HL-60 (cell line): ENCODE data around the gene NAV2.

Source experiments
- DNase-seq, 2 experiments: peaks; one replicate each; pipeline ENCODE4 v3.0.0-alpha.2; 2010 to 2020; ENCODE audit warnings: low read depth in 1 of 2, low spot score in 1 of 2
- H3K27ac ChIP-seq: fragments of 250-450 bp; sonication (Bioruptor Pico); replicated peaks from 2 replicates; pipeline ENCODE4 v1.5.1; 2020; ENCODE audit warnings: mild to moderate bottlenecking, moderate library complexity
- H3K27me3 ChIP-seq: fragments of 250-450 bp; sonication (Bioruptor Pico); 2 replicates; pipeline ENCODE4 v1.5.1; 2021; ENCODE audit warnings: mild to moderate bottlenecking, moderate library complexity; ENCODE audit not compliant: insufficient read depth, poor library complexity, severe bottlenecking
- H3K4me3 ChIP-seq: replicated peaks from 2 replicates; pipeline ENCODE4 v1.5.1; 2011; ENCODE audit warnings: mild to moderate bottlenecking, control low read depth, low read length; ENCODE audit not compliant: insufficient read depth
- CTCF ChIP-seq: IDR thresholded peaks from one replicate; pipeline ENCODE4 v1.5.1; 2011; ENCODE audit warnings: low read length, control low read depth, inconsistent platforms; ENCODE audit not compliant: insufficient read depth
- GABPA ChIP-seq: IDR thresholded peaks from 2 replicates; pipeline ENCODE4 v1.6.1; 2012; ENCODE audit warnings: low read depth
- POLR2AphosphoS5 ChIP-seq: IDR thresholded peaks from 2 replicates; pipeline ENCODE4 v1.6.1; 2012; ENCODE audit warnings: low read depth
- REST ChIP-seq: IDR thresholded peaks from 2 replicates; pipeline ENCODE4 v1.6.1; 2012; ENCODE audit warnings: low read depth; ENCODE audit not compliant: insufficient replicate concordance
- SPI1 ChIP-seq: IDR thresholded peaks from 2 replicates; pipeline ENCODE4 v1.6.1; 2012; ENCODE audit warnings: low read depth, mild to moderate bottlenecking, borderline replicate concordance

Gene NAV2

DNA sequence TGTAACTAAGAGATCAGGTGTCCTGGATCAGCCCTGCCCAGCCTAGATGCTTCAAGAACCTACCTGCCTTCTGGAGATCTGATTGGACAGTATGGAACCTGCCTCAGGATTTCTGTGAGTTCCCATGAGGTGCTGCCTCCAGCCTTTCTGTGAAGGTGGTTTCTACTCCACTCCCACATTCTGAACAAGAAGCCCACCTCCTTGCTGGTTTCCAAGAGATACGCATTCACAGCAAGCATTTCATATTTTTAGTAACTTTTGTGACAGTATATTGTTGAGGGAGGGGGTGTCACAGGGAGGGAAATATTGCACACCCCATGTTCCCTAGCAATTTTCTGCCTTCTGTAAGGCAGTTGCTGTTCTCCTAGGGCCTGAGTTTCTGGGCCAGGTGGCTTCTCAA, 204.4 kb downstream of the NAV2 start:
- TF ChIP-seq REST (no peak), POLR2AphosphoS5 (no peak), CTCF (no peak), SPI1 (no peak), GABPA (no peak)
- DNase-seq: no peak

DNA sequence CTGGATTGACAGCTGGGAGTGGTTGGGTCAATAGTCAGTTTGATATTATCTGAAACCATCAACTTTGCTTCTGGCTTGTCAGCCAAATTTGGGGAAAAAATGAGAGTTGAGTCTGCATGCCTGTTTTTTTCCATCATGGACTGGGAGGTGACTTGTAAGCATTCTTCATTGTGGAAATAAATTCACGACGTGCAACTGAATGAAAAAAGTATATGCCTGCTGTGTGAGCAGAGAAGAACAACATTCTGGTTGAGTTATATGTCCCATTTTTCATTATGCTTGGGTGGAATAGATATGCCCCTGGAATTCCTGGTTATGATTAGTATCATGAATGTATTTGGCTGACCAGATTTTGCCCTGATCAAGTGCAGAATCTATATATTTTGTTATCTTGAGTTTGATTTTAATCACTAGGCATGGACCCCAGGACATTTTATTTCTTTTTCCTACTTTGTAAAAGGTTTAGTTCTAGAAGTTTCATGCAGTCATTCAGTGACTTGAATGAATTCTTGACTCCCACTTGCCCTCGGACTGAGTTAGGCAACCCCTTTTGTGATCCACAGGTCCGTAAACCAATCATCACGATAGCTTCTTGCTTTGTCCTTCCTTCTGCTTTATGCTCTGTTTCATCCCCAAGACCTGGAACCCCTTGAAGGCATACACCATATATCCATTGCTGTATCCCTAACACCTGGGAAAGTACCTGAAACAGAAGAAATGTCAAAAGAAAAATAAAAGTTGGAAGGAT, 205.8 kb downstream of the NAV2 start:
- Histone ChIP-seq H3K27me3 (no peaks in the 10 kb centered on the region), H3K27ac (no peak overlapping the region), H3K4me3 (no peak overlapping the region)
- no peak for DNase-seq
- TF ChIP-seq POLR2AphosphoS5 (no peak), SPI1 (no peak), GABPA (no peak), CTCF (no peak), REST (no peak)

More for the DNA sequence above, 204.4 kb downstream of the NAV2 start:
- H3K27ac ChIP-seq: no peak overlapping the region
- H3K4me3 ChIP-seq: no peak overlapping the region
- H3K27me3 ChIP-seq: no peaks in the 10 kb centered on the region

DNA sequence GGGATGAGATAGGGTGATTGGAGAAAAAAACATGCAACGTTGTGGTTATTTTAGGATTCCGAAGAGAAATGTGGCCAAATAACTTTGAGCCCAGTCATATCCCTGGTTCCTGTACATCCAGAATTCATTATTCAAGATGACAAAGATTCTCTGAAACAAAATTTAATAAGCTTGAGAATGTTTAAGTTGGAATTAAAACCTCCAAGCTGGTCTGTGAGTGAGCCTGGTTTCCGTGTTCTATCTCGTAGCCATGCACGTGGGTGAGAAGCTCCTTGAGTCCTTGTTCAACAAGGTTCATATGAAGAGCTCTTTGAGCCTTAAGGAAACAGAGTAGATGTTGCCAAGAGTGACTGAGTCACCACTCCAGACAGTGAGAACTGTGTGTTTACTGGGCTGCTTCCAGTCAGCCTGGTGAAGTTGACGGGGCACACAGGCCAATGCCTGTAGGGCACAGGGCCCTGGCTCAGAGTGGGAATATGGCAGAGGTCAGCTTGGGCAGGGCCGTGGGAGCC, 206.5 kb downstream of the NAV2 start:
- TF ChIP-seq CTCF (no peak), SPI1 (no peak), REST (no peak), POLR2AphosphoS5 (no peak), GABPA (no peak)

More for the DNA sequence above, 206.5 kb downstream of the NAV2 start:
- no peaks in the 10 kb centered on the region for H3K27me3 ChIP-seq
- no peak overlapping the region for H3K4me3 ChIP-seq
- no peak for DNase-seq
- H3K27ac ChIP-seq: no peak overlapping the region
